GM12891 (cell line): ENCODE results near the gene SCN1B.

ENCODE experiments used
- POLR2A ChIP-seq: IDR thresholded peaks from 2 replicates; pipeline ENCODE4 v1.6.1; 2011; ENCODE audit warnings: low read depth, low read length, control low read depth
- POLR2AphosphoS5 ChIP-seq: IDR thresholded peaks from 2 replicates; pipeline ENCODE4 v1.6.1; 2011; ENCODE audit warnings: low read depth, low read length, control low read depth
- SPI1 ChIP-seq: IDR thresholded peaks from 2 replicates; pipeline ENCODE4 v1.6.1; 2011; ENCODE audit warnings: low read depth, low read length, control low read depth

- TF ChIP-seq POLR2A (no peak), SPI1 (no peak), POLR2AphosphoS5 (peak; percentile 1; the same call in 1 of the 2 replicates)
Observed at GRCh38 chr19:35000338-35000646, 30.0 kb upstream of the SCN1B start.
